Iris pigment epithelial cell (primary cell): ENCODE measurements around the gene TTLL11.
"Not testable (repeated sequence)": the region's sequence is repeated elsewhere in the genome, so short reads cannot be mapped to it uniquely, and the experiment has no call there.

Experiments
- DNase-seq: peaks from one replicate; pipeline ENCODE4 v3.0.0-alpha.2; 2011; ENCODE audit warnings: low read depth

TTLL11 gene

DNA sequence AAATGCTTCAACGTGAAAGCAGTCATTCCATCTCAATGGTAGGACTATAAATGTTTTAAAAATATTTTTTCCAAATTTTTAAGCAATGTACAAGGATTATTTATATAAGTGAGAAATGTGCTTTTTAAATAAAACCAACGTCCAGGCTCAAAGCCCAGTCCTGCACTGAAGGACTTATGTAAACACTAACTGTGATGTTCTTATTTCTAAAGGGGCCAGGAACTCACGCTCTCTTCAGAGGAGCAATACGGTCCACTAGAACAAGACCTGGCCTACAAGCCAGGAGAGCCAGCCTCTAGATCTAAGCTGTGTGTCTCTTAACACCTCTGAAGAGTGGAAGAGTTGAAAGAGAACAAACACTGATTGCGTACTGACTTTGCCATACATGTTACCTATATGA is 12.1 kb downstream of the TTLL11 start:
- peak; percentile 33 for DNase-seq

GRCh38 chr9:122078557-122078956 is 14.6 kb downstream of the TTLL11 start:
- no peak for DNase-seq

GRCh38 chr9:122076773-122077172 is 16.3 kb downstream of the TTLL11 start:
- no peak for DNase-seq

DNA sequence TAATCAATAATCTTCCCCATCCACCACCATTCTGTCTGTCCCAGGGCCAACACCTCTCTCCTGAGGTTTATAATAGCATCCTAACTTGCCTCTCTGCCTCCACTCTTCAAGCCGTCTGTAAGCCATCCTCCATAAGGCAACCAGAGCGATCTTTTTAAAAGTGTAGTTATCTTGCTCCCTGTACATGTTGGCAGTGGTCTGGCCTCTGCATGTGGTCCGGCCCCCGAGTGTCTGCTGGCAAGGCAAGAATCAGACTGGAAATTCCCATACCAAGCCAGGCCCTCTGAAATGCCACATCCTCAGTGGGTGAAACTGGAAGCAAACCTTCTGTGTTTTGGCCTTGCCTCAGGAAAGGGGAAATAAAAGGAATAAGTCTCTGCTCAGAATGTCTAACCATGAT is 17.0 kb downstream of the TTLL11 start:
- DNase-seq: no peak

GRCh38 chr9:122075135-122076030 is 17.7 kb downstream of the TTLL11 start:
- DNase-seq: peak; percentile 51

DNA sequence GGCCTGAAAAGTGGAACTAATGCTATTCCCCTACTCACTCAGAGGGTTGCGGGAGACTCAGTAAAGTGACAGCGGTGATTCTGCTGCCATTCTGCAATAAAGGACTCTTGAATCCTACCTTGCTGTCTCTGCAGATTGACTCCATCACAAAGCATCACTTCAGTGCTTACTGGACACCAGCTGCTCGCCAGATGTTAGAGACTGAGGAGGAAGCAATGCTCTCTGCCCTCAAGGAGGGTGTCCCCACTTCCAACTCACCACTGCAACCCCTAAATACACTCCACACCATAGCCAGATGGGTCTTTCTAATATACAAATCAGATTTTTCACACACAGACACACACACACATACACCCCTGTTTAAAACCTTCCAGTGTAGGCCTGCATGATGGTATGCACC is 21.4 kb downstream of the TTLL11 start:
- no peak for DNase-seq

DNA sequence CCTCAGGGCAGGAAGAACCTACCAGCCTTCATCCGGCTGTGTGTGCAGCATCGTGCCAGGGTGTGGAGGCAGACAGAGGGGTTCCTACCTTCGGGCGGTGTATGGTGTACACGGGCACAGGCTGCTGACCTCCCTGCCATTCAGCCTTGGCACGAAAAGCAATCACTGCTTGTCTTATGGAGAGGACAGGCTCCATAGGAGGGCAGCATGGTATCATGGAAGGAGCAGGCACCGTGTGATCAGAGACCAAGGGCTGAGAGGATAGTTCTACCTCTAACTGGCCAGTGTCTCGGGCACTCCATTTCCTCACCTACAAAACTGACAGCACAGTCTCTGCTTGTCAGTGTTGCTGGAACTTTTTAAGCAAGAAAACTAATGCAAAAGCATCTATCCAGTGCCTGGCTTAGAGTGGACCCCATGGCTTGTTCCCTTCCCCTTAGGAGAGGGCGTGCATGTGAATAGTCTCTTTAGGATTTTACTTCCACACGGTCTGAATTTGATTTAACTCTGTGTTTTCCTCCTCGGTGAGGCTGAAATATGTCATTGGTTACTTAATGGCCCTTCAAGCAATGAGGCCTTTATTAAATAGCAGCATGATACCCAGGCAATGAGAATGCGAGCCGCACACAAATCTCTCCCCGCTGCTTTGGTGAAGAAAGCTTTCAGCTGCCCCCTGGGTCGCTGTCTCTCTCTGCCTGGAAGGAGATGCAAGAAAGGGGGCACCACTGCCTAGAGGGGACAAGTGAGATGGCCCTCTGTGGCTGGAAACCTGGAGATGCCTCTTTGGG is 22.2 kb downstream of the TTLL11 start:
- no peak for DNase-seq

DNA sequence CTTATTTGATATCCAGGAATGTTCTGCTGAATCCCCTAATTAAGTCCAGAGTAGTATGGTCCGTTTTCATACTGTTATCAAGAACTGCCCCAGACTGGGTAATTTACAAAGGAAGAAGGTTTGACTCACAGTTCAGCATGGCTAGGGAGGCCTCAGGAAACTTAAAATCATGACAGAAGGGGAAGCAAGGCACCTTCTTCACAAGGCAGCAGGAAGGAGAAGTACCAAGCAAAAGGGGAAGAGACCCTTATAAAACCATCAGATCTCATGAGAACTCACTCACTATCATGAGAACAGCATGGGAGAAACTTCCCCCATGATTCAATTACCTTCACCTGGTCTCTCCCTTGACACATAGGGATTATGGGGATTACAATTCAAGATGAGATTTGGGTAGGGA is 26.4 kb downstream of the TTLL11 start:
- not testable (repeated sequence) for DNase-seq

GRCh38 chr9:122065923-122066629 is 27.0 kb downstream of the TTLL11 start:
- no peak for DNase-seq

- no peak for DNase-seq
Observed at GRCh38 chr9:122060481-122060880, 32.6 kb downstream of the TTLL11 start.

- no peak for DNase-seq
Observed at GRCh38 chr9:122059955-122060324, 33.2 kb downstream of the TTLL11 start.

DNA sequence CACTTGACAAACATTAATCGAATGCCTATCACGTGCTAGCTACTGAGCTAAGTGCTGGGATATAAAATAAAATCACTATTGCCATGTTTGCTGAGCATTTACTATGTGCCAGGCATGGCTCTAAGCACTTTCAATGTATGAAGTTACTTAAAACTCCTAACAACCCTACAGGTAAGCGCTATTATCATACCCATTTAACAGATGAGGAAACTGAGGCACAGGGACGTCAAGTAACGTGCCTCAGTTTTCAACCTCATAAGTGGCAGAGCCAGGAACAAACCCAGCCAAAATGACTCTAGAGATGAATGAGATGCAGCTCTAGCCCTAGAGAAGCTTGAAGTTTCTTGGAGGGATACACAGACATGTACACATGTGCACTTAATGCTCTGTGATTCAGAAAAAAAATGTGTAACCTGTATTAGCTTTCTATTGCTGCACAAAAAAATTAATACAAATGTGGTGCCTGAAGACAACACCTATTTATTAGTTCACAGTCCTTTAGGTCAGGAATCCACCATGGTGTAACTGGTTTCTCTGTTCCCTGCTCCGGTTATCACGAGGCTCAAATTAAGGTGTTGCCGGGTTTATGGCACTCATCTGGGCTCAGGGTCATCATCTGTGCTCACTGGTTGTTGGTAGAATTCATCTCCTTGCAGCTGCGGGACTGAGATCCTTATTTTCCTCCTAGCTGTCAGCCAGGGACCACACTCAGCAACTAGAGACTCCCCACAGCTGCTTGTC is 33.7 kb downstream of the TTLL11 start:
- DNase-seq: no peak

DNA sequence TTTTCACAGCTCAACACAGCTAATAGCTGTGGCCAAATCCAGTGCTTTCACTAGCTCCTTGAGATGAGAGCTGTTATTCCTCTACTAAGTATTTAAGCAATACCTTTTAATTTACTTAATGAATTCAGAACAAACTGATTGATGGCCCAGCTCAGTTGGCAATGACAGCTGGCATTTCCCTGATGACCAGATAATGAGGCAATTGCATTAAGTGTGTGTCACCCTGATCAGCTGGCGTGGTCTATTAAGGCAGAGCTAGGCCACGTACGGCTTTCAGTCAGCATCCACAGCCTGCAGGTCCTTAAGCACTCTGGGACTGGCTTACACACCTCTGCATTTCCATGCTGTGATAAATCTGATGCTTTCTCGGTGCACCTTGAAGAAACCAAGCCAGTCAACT is 34.4 kb downstream of the TTLL11 start:
- no peak for DNase-seq

DNA sequence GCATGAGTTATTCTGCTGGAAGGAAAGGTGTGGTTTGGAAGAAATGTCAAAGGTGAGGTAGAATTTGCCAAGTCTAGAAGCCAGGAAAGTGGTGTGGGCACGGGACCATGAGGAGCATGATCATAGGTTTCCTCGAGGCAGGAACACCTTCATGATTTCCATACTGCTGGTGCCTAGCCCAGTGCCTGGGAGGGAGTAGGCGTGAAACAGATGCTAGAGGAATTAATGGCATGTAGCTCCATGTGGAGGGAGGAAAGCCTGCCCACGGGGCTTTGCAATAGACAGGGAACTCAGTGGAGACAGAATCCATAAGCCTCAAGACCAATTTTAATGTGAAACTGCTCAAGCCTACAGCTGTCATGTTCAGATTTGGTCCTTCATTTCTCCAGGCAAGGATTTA is 35.1 kb downstream of the TTLL11 start:
- no peak for DNase-seq

GRCh38 chr9:122057211-122057610 is 35.9 kb downstream of the TTLL11 start:
- DNase-seq: no peak

DNA sequence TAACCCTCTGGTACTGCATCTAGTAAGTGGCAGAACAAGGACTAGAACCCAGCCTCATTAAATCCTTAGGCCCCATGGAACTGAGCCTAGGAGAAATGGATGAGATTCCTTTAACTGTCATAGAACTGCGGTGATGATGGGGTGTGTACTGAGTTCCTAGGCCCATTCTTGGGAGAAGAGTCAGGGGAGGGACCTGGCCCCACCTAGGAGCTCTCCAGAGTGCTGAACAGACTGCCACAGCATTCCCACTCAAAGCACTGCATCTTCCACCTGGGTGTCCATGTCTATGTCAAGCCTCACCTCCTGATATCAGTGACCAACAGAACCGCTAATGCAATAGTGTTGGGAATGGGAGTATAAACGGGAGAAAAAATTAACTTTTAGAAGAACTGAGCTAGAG is 36.6 kb downstream of the TTLL11 start:
- DNase-seq: peak; percentile 14

GRCh38 chr9:122055701-122056100 is 37.4 kb downstream of the TTLL11 start:
- DNase-seq: no peak

DNA sequence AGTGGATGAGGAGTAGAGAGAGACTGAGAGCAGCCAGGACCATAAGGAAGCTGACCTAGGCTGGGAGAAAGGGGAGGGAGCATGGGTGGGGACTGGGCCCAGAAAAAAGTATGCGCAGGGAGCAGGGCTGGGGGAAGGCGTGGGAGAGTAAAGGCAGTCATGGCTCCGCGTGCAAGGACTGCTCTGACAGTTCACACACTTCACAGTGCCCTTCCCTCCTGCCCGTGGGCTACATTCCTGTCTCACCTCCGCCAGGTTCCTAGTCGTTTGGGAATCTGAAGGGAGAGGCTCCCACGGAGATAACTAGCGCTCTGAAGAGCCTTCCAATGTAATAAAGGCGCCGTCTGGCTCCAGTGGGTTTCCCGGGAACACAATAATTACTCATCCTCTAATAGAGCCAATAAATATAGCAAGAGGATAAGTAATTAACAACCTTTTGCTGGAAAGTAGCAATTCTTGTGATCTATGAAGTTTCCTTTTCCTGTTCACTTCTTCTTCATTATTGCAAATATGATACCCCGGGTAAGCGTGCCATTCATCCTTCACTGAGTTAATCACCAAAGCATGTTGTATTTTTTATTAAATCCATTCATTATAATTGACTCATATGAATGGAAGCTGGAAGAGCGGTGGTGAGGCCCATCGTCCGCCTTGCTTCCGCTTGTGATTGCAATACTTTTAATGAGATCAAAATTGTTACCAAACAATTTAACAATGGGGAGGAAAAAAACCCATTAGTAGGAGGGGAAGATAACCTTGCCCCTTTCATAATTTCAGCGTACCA is 39.3 kb downstream of the TTLL11 start:
- peak; percentile 63 for DNase-seq

DNA sequence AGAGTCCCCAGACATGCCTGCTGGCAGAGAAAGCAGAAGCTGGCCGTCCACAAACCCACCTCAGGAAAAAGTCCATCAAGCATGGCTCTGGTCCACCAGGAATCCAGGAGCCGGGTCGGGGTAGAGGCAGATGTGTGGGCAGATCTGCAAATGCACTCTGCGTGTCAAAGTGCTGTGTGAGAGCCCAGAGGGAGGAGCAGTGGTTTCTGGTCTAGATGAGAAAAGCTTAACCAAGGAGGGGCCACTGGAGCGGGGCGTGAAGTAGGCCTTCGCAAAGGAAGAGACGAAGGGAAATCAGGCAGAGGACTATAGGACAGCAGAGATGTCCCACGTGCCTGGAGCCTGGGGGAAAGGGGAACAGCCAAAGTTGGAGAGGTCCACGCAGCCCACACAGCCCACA is 40.0 kb downstream of the TTLL11 start:
- DNase-seq: no peak

GRCh38 chr9:122051351-122052321 is 41.5 kb downstream of the TTLL11 start:
- peak; percentile 69 for DNase-seq
